ENCODE results near the gene CAPZB.

CAPZB gene

DNA sequence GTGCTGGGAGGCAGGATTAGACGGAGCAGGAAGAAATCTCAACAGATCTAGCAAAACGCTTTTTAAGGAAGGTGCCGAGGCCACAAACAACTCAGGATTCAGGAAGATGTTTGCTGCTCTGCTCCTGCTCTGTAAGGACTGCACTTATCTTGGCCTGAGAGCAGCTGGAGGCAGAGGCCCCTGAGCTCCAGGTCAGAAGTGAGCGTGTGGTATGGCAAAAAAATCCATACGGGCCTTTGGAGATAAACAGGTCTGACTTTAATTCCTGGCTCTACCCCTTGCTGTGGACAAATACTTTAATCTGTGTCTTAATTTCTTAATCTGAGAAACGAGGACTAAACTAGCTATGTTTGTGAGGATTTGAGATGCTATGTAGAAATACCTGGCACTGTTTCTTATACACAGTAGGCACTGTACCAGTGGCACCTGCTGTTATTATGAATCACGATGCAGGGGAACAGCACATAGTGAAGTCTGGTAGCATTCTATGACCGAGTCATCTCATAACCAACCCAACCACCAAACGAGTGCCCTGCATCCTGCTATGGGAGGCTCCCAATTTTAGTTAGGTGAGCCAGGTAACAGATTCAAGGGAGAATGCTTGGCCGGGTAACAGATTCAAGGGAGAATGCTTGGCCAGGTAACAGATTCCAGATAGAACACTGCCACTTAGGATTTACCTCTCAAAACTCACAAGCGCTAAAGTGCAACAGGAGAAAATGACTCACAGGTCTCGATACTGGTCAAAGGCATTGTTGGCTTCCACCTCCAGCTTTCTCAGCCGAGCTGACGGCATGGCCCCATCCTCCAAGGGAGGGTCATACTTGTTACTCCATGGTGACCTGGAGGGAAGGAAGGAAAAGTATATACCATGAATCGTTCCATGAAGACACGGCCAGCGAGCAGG lies 107.3 kb downstream of the CAPZB start:
- TF ChIP-seq FOXP2 (optimal IDR thresholded peaks at IDR 0.05; ENCODE audit: borderline replicate concordance, extremely low read depth, extremely low read length, insufficient read depth) (no peak), POLR2AphosphoS5 (IDR thresholded peaks at IDR 0.05; ENCODE audit: low read depth, low read length) (no peak), TAF1 (IDR thresholded peaks at IDR 0.05; ENCODE audit: borderline replicate concordance, insufficient read depth, low read length) (no peak), SIN3A (IDR thresholded peaks at IDR 0.05; ENCODE audit: borderline replicate concordance, insufficient read depth, low read length) (no peak)
- TF ChIP-seq, protein P1, sequence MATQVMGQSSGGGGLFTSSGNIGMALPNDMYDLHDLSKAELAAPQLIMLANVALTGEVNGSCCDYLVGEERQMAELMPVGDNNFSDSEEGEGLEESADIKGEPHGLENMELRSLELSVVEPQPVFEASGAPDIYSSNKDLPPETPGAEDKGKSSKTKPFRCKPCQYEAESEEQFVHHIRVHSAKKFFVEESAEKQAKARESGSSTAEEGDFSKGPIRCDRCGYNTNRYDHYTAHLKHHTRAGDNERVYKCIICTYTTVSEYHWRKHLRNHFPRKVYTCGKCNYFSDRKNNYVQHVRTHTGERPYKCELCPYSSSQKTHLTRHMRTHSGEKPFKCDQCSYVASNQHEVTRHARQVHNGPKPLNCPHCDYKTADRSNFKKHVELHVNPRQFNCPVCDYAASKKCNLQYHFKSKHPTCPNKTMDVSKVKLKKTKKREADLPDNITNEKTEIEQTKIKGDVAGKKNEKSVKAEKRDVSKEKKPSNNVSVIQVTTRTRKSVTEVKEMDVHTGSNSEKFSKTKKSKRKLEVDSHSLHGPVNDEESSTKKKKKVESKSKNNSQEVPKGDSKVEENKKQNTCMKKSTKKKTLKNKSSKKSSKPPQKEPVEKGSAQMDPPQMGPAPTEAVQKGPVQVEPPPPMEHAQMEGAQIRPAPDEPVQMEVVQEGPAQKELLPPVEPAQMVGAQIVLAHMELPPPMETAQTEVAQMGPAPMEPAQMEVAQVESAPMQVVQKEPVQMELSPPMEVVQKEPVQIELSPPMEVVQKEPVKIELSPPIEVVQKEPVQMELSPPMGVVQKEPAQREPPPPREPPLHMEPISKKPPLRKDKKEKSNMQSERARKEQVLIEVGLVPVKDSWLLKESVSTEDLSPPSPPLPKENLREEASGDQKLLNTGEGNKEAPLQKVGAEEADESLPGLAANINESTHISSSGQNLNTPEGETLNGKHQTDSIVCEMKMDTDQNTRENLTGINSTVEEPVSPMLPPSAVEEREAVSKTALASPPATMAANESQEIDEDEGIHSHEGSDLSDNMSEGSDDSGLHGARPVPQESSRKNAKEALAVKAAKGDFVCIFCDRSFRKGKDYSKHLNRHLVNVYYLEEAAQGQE (IDR thresholded peaks at IDR 0.05; ENCODE audit: insufficient read depth in 1 of 2, low read depth in 2 of 2, low read length in 2 of 2) = no peak

- no peak for TF ChIP-seq FOXP2 (optimal IDR thresholded peaks at IDR 0.05; ENCODE audit: borderline replicate concordance, extremely low read depth, extremely low read length, insufficient read depth)
- TF ChIP-seq POLR2AphosphoS5 (IDR thresholded peaks at IDR 0.05; ENCODE audit: low read depth, low read length) = no peak
- no peak for TF ChIP-seq TAF1 (IDR thresholded peaks at IDR 0.05; ENCODE audit: borderline replicate concordance, insufficient read depth, low read length)
- TF ChIP-seq SIN3A (IDR thresholded peaks at IDR 0.05; ENCODE audit: borderline replicate concordance, insufficient read depth, low read length) = no peak
- TF ChIP-seq, protein P1 (IDR thresholded peaks at IDR 0.05; ENCODE audit: insufficient read depth in 1 of 2, low read depth in 2 of 2, low read length in 2 of 2) = no peak
Measured at GRCh38 chr1:19376428-19377372, 108.6 kb downstream of the CAPZB start.

DNA sequence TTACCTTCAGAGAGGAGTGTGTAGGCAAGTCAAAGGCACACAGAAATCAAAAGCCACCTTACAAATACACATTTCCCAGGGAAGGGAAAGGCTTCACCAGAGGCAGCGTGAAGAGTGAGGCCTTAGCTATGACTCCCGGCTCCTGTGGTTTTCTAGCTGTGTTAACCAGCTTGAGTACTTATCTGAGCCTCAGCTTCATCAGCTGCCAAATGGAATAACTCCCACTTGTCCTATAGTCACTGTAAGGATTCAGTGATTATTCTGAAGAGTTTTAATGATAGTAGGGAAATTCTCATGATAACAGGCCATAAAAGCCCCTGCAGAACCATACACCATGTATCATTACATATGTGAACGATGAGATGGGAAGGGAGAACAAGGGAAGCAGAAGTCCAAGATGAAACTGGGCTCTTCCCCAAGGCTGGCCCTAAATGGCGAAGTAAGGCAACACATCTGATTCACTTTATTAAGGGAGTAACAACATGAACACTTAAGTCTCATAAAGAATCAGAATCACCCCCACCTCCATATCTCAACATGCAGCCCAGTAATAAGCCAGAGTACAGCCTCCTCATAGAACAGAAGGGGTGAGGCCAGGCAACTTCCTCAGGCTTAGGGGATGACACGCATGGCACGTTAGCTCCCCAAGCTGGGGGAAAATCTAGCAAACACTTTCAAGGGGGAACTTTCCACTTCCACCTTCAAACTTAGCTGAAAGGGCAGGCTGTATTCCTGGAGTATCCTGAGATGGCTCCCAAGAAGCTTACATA lies 109.5 kb downstream of the CAPZB start:
- no peak for TF ChIP-seq TAF1 (IDR thresholded peaks at IDR 0.05; ENCODE audit: borderline replicate concordance, insufficient read depth, low read length)
- TF ChIP-seq FOXP2 (optimal IDR thresholded peaks at IDR 0.05; ENCODE audit: borderline replicate concordance, extremely low read depth, extremely low read length, insufficient read depth) = no peak
- TF ChIP-seq SIN3A (IDR thresholded peaks at IDR 0.05; ENCODE audit: borderline replicate concordance, insufficient read depth, low read length) = no peak
- TF ChIP-seq POLR2AphosphoS5 (IDR thresholded peaks at IDR 0.05; ENCODE audit: low read depth, low read length) = no peak
- TF ChIP-seq, protein P1 (IDR thresholded peaks at IDR 0.05; ENCODE audit: insufficient read depth in 1 of 2, low read depth in 2 of 2, low read length in 2 of 2) = no peak

GRCh38 chr1:19374926-19375325 lies 110.4 kb downstream of the CAPZB start:
- TF ChIP-seq POLR2AphosphoS5 (IDR thresholded peaks at IDR 0.05; ENCODE audit: low read depth, low read length) (no peak), FOXP2 (optimal IDR thresholded peaks at IDR 0.05; ENCODE audit: borderline replicate concordance, extremely low read depth, extremely low read length, insufficient read depth) (no peak)
- TF ChIP-seq, protein P1 (IDR thresholded peaks at IDR 0.05; ENCODE audit: insufficient read depth in 1 of 2, low read depth in 2 of 2, low read length in 2 of 2) = no peak
